Endothelial cell of umbilical vein (primary cell): ENCODE results near the gene GULP1.

Experiments
- CTCF ChIP-seq, 2 donors: IDR thresholded peaks; 1 replicate in 1 of 2; 2 replicates in 1 of 2; pipeline ENCODE4 v1.5.1; 2011; ENCODE audit warnings: low read length in 2 of 2, mild to moderate bottlenecking in 2 of 2, moderate library complexity in 2 of 2, control low read depth in 1 of 2, inconsistent platforms in 1 of 2, low read depth in 1 of 2; ENCODE audit not compliant: insufficient read depth in 1 of 2; ENCODE audit errors: extremely low read depth in 1 of 2
- EZH2 ChIP-seq: IDR thresholded peaks from 2 replicates; pipeline ENCODE4 v1.6.1; 2012; ENCODE audit warnings: borderline replicate concordance, low read depth, mild to moderate bottlenecking, moderate library complexity, low read length, inconsistent platforms; ENCODE audit not compliant: severe bottlenecking
- JUN ChIP-seq: IDR thresholded peaks from 2 replicates; pipeline ENCODE4 v1.6.1; 2011; ENCODE audit warnings: borderline replicate concordance, low read depth; ENCODE audit not compliant: insufficient read length, insufficient read depth
- MAX ChIP-seq: IDR thresholded peaks from 2 replicates; pipeline ENCODE4 v1.6.1; 2011; ENCODE audit not compliant: insufficient read depth, insufficient read length
- MYC ChIP-seq: IDR thresholded peaks from one replicate; pipeline ENCODE4 v1.6.1; 2011; ENCODE audit warnings: mild to moderate bottlenecking, low read depth, low read length
- POLR2A ChIP-seq: IDR thresholded peaks from 2 replicates; pipeline ENCODE4 v1.6.1; 2012; ENCODE audit warnings: low read depth, mild to moderate bottlenecking, control low read depth, low read length
- POLR2AphosphoS5 ChIP-seq: IDR thresholded peaks from 2 replicates; pipeline ENCODE4 v1.6.1; 2012; ENCODE audit warnings: low read depth, mild to moderate bottlenecking, control low read depth, low read length, moderate library complexity; ENCODE audit not compliant: insufficient read depth

GRCh38 chr2:188610050-188610444 lies 318.4 kb downstream of the GULP1 start:
- TF ChIP-seq CTCF (IDR thresholded peaks at IDR 0.05; ENCODE audit: extremely low read depth in 1 of 2, insufficient read depth in 1 of 2, low read depth in 1 of 2, low read length in 2 of 2) (no peak), MYC (no peak), JUN (peak; percentile 24), POLR2A (no peak), POLR2AphosphoS5 (no peak), MAX (no peak), EZH2 (no peak)
